Right lobe of liver (tissue), 6 donors: Measurements from ENCODE around the gene SCML1. TPM values are rescaled to one million over a fixed set of nuclear protein-coding genes. Genes with fewer than 3 reads are reported as not detected.
A peak's percentile ranks its signal among the peaks of the same experiment; 100 is the strongest.

Experiments
- ATAC-seq, 4 donors: fragments of 200-7000 bp; cut with Tn5 transposase; one replicate each; pipeline ENCODE4 v1.9.1; 2020; ENCODE audit warnings: mild to moderate bottlenecking in 4 of 4, moderate library complexity in 4 of 4
- DNase-seq, 3 donors: peaks; one replicate each; pipeline ENCODE4 v3.0.0-alpha.2; 2020
- H3K27ac ChIP-seq, 3 donors: fragments of 200-600 bp; one replicate each; pipeline ENCODE4 v1.8.0; 2022
- H3K27me3 ChIP-seq, 2 donors: fragments of 200-600 bp; one replicate each; pipeline ENCODE4 v1.8.0; 2022
- H3K36me3 ChIP-seq, 4 donors: fragments of 200-600 bp; sonication (generic) in 1 of 4; one replicate each; pipeline versions ENCODE4 v1.5.1 to v1.8.0; 2017 to 2022; ENCODE audit warnings: control low read depth in 1 of 4
- H3K4me1 ChIP-seq, 4 donors: fragments of 200-600 bp; sonication (generic) in 1 of 4; one replicate each; pipeline versions ENCODE4 v1.5.1 to v1.8.0; 2017 to 2022; ENCODE audit warnings: control low read depth in 1 of 4
- H3K4me3 ChIP-seq, 3 donors: fragments of 200-600 bp; one replicate each; pipeline ENCODE4 v1.8.0; 2022
- H3K9me3 ChIP-seq, 4 donors: fragments of 200-600 bp; sonication (generic) in 1 of 4; one replicate each; pipeline versions ENCODE4 v1.5.1 to v1.8.0; 2017 to 2022; ENCODE audit warnings: control low read depth in 1 of 4
- CTCF ChIP-seq, 4 donors: fragments of 200-600 bp in 3 of 4; fragments of 450-650 bp in 1 of 4; IDR thresholded peaks; one replicate each; pipeline versions ENCODE4 v1.5.1 to v1.8.0; 2016 to 2022; ENCODE audit warnings: antibody characterized with exemption in 4 of 4, mild to moderate bottlenecking in 2 of 4
- POLR2A ChIP-seq: fragments of 450-650 bp; IDR thresholded peaks from one replicate; pipeline ENCODE4 v1.6.1; 2017; ENCODE audit warnings: antibody characterized with exemption, mild to moderate bottlenecking
- WGBS: methylation state at CpG from one replicate; pipeline ENCODE4 v1.1.6; 2018; ENCODE audit warnings: low coverage, low lambda C conversion rate; ENCODE audit not compliant: insufficient coverage; ENCODE audit errors: missing lambda C conversion rate; 5-methylcytosine and 5-hydroxymethylcytosine counted together
- intact Hi-C, 2 donors: fragments of 100-400 bp; cut with DNase I; formaldehyde crosslinking; loops; one replicate each; pipeline versions ENCODE4 v1.11.2 to v1.14.1; 2022
- total RNA-seq, 6 experiments: library from RNA; depleted of rRNA in 2 of 6; stranded (reverse); fragments of >200 nt in 2 of 6; fragmentation: NEBNext Ultra II Directional in 3 of 6; extraction: Animal tissue kit (Norgen Biotek cat#: 25700) in 3 of 6; gene quantifications; one replicate each; pipeline versions ENCODE4 v1.1.0 to v1.2.4, GENCODE V29; 2016 to 2023
- donor health status: DM: no; HTN: yes; CAD: no.
- donor health status: DM: no; HTN: no; CAD: no.
- donor health status: DM: no; HTN: no; CAD: no.
- donor health status: DM: no; HTN: yes; CAD: no.
- donor health status: DM: no; HTN: yes; CAD: no.

The SCML1 gene
- total RNA-seq, 6 experiments from 2014 or later = 7.0 to 15.2 (median 13.8) TPM

- ATAC-seq = no peak
- TF ChIP-seq CTCF (IDR thresholded peaks at IDR 0.05) (no peak), POLR2A (no peak)
- DNase-seq = no peak
- 27% methylated on average over 3 of the region's 5 CpGs for WGBS
- peak overlapping the region in 2 of 3 donors; percentile 31 to 34 for H3K4me3 ChIP-seq
- no peaks in the 10 kb centered on the region for H3K36me3 ChIP-seq
- no peaks in the 10 kb centered on the region for H3K27me3 ChIP-seq
- H3K9me3 ChIP-seq = no peaks in the 10 kb centered on the region
- intact Hi-C loops = no loop called here
- peak overlapping the region; percentile 51 to 83 (median 73) for H3K27ac ChIP-seq
- peaks cover 0 to 6% (median 0%) of the 10 kb centered on the region in 4 donors for H3K4me1 ChIP-seq
Measured at GRCh38 chrX:17736478-17736855, 826 bp upstream of the SCML1 start.

- Histone ChIP-seq H3K36me3 (no peaks in the 10 kb centered on the region), H3K27ac (peak overlapping the region; percentile 80 to 89 (median 87)), H3K9me3 (no peaks in the 10 kb centered on the region), H3K27me3 (no peaks in the 10 kb centered on the region), H3K4me3 (peak overlapping the region; percentile 39 to 59 (median 50)), H3K4me1 (peaks cover 0 to 6% (median 0%) of the 10 kb centered on the region in 4 donors)
- 29% methylated on average over 2 of the region's 15 CpGs for WGBS
- ATAC-seq (no peak), DNase-seq (no peak)
- intact Hi-C loops = no loop called here
- TF ChIP-seq POLR2A = peak; percentile 26
- TF ChIP-seq CTCF (IDR thresholded peaks at IDR 0.05) = no peak
Measured at GRCh38 chrX:17737710-17737985, 355 bp downstream of the SCML1 start.

GRCh38 chrX:17737986-17738713 is 857 bp downstream of the SCML1 start:
- TF ChIP-seq POLR2A = no peak
- no peak for TF ChIP-seq CTCF (IDR thresholded peaks at IDR 0.05)
- Histone ChIP-seq H3K27ac (peak overlapping the region; percentile 80 to 89 (median 87)), H3K27me3 (no peaks in the 10 kb centered on the region), H3K4me1 (peaks cover 0 to 6% (median 0%) of the 10 kb centered on the region in 4 donors), H3K4me3 (peak overlapping the region; percentile 39 to 59 (median 50)), H3K9me3 (no peaks in the 10 kb centered on the region), H3K36me3 (no peaks in the 10 kb centered on the region)
- intact Hi-C loops = no loop called here
- peak; percentile 26 to 58 (median 46) for ATAC-seq
- WGBS = 46% methylated on average over 29 of the region's 45 CpGs
- peak; percentile 53 to 63 (median 60) for DNase-seq

- no peaks in the 10 kb centered on the region for H3K27me3 ChIP-seq
- DNase-seq = no peak
- peak overlapping the region; percentile 39 to 59 (median 50) for H3K4me3 ChIP-seq
- H3K4me1 ChIP-seq = peaks cover 0 to 10% (median 0%) of the 10 kb centered on the region in 4 donors
- no peak for ATAC-seq
- no peaks in the 10 kb centered on the region for H3K9me3 ChIP-seq
- TF ChIP-seq CTCF (IDR thresholded peaks at IDR 0.05) (no peak), POLR2A (no peak)
- intact Hi-C loops = no loop called here
- 22% methylated on average over 6 of the region's 6 CpGs for WGBS
- peak overlapping the region in 2 of 3 donors; percentile 80 to 89 for H3K27ac ChIP-seq
- no peaks in the 10 kb centered on the region for H3K36me3 ChIP-seq
Measured at GRCh38 chrX:17738737-17739535, 1.6 kb downstream of the SCML1 start.
